GM21529 (cell line): Measurements from ENCODE around the gene LIM2.
"Not testable (repeated sequence)": the region's sequence is repeated elsewhere in the genome, so short reads cannot be mapped to it uniquely, and the experiment has no call there.

Experiments used
- ATAC-seq: cut with Tn5 transposase; IDR thresholded peaks from one replicate; pipeline ENCODE4 v1.9.1; 2021; ENCODE audit not compliant: unreplicated experiment

LIM2 gene, protein sequence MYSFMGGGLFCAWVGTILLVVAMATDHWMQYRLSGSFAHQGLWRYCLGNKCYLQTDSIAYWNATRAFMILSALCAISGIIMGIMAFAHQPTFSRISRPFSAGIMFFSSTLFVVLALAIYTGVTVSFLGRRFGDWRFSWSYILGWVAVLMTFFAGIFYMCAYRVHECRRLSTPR

DNA sequence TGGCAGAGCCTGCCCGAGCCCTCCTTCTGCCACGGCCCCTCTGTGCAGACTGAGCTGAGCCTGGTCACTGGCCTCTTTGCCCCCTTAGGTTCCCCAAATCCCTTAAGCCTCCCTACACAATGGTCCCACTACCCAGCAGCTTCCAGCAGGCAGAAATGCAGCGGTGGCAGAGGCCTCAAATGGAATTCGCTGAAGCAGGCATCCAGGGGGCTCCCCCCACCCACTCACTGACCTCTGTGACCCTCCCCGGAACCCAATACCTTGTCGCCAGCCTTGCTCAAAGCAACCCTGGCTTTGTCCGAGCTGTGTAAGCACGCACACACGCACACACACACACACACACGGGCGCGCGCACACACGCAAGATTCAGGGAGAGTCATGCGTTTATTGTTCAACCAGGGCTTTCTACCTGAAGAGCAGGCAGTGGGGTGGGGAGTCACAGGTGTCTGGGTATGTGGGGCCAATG, at the start of gene LIM2:
LIM2 (minus strand) TSS at position 51 of the 466 bp plus-strand sequence. CDS start 531 bp downstream, outside the sequence.
- no peak for ATAC-seq

DNA sequence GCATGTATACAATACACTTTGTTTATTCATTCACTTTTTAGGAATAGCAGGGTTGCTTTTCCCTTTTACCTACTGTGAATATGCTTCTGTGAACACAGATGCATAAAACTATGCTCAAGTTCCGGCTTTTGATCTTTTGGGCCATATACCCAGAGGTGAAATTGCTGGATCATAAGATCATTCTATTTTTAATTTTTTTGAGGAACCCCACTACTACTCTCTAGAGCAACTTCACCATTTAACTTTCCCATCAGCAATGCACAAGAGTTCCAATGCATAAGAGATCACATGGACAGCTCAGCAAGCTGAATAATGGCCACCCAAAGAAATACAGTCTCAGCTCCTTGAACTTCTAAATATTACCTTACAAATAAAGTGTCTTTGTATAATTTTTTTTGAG, 46.7 kb upstream of the LIM2 start:
- ATAC-seq = no peak

DNA sequence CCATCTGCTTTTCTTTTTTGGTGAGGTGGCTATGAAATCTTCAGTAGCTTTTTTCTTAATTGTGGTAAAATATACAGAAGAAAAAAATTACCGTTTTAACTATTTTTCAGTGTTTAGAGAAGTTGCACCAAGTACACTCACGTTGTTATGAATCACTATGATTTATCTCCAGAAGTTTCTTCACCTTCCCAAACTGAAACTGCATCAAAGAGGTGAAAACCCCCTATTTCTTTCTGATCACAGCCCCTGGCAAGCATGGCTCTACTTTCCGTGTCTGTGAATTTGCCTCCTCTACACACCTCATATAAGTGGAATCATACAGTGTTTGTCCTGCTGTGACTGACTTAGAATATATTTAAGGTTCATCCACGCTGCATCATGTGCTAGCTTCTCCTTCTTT, 45.3 kb upstream of the LIM2 start:
- ATAC-seq = no peak

DNA sequence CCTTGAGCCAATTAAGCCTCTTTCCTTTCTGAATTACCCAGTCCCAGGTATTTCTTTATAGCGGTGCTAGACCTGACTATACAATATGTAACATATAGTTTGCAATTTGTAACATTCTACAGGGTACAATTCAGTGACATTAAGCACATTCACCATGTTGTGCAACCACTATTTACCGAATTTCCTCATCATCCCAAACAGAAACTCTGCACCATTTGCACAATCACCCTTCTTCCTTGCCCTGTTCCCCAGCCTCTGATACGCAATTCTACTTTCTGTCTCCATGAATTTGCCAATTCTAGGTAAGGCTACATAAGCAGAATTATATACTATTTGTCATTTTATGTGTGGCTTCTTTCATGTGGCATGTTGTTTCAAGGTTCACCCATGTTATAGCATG, 43.4 kb upstream of the LIM2 start:
- no peak for ATAC-seq

DNA sequence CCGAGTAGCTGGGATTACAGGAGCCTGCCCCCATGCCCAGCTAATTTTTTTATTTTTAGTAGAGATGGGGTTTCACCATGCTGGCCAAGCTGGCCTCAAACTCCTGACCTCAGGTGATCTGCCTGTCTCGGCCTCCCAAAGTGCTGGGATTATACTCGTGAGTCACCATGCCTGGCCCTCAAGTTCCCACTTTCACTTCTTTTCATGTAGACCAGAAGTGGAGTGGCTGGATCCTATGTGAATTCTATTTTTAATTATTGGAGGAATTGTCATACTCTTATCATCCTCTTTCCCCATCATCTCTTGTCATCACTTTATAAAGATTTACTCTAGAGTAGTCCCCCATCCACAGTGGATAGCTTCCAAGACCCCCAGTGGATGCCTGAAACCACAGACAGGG, 42.4 kb upstream of the LIM2 start:
- ATAC-seq = no peak

DNA sequence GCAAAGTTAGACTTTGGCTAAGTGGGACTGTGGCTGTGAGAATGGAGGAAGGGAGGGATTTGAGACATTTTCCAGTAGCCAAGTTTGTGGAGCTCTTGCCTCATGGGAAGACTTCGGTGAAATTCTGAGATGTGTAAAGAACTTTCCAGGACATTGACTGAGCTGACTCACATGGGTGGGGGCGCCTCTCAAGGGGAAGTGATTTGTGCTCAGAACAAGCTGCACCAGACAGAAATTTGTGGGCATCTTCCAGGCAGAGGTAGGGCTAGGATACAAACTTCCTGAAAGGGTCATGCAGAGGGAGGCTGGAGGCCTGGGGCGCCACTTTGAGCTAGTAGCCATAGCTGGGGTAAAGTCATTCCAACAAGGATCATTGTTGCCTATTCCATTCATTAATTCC, 39.4 kb upstream of the LIM2 start:
- ATAC-seq = no peak

DNA sequence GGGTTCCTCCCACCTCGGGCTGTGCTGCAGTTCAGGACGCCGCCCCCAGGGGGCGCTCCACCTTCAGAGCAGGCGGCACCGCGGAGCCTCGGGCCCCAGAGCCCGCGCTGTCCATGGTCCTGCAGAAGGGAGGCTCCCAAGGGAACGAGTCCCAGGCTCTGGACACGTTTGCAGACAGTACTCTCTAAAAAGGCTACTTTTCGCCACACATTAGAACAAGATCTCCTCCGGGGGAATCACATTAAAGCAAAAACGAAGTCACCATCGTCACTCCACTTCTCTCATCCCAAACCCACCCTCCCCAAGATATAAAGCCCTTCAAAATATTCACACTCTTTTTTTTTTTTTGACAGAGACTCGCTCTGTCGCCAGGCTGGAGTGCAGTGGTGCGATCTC, 34.3 kb upstream of the LIM2 start:
- no peak for ATAC-seq

DNA sequence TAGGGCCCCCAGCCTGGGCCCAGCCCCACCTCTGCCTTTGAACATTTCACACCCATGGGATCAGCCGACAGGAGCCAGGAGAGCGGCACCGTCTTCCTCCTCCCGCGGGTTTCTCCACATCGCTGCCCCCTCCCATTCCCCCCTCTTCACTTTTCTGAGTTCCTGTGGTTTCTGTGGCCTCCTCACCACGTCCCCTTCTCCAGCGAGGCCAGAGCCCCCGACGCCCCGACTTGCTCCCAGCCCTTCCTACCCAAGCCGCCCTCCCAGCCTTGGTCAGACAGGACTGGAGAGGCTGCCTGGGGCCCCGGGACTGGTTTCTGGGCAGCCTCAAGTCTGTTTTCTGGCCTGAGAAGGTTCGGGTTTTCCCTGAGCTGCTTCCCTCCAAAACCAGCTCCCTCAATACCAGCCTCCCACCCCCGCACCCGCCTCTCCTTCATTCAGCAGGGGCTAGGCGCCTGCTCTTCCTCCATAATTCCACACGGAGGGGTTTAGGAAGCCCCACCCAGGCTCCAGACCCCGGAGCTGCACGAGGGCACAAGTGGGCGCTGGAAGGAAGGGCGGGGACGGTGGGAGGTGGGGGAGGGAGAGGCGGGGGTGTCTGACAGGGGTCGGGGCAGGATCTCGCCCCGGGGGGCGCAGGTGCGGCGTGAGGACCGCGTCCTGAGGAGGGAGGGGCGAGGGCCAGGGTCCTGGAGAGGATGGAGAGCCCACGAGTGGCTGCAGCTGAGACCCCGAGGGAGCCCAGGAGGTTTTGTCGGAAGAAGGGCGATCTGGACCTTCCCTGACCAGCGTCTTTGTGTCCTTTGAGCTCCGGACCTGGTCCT, 33.7 kb upstream of the LIM2 start:
- ATAC-seq = no peak

DNA sequence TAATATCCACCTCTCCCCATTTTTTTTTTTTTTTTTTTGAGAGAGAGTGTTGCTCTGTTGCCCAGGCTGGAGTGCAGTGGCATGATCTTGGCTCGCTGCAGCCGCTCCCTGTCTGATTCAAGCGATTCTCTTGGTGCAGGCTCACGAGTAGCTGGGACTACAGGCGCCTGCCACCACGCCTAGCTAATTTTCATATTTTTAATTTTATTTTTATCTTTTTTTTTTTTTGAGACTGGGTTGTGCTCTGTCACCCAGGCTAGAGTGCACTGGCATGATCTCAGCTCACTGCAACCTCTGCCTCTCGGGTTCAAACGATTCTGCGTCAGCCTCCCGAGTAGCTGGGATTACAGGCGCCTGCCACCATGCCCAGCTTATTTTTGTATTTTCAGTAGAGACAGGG, 32.7 kb upstream of the LIM2 start:
- not testable (repeated sequence) for ATAC-seq

DNA sequence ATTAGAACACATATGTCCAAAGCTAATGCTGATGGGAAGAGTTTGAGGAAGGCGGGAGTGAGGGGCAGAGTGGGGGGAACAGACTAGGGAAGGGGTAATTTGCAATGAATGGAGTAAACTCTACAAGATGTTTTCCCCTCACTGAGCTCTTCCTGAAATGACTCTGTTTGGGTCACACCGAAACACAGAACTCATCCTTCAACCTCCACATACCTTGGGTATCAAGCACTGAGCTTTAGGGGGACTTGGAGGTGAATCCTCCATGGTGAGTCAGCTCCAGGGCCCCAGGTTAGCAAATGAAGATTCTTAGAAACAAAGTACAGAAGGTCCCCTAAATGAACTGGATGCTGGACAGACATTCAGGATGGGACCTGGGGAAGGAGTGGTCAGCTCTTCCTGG, 30.9 kb upstream of the LIM2 start:
- ATAC-seq = no peak

DNA sequence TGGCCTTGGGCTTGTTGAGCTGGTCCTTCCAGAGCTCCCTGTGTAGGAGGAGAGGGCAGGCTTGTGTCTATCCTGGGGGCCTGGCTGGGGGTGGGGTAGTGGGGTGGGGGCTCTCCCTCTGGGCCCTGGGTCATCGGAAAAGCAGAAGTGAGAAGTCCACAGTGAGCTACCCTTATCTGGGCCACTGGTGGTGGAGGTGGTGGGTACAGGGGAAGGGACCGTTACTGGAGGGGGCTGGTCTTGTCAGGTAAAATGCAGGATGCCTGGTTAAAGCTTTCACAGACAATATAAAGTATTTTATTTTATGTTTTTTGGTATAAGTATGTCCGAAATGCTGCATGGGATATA, 30.0 kb upstream of the LIM2 start:
- peak; percentile 34 for ATAC-seq

DNA sequence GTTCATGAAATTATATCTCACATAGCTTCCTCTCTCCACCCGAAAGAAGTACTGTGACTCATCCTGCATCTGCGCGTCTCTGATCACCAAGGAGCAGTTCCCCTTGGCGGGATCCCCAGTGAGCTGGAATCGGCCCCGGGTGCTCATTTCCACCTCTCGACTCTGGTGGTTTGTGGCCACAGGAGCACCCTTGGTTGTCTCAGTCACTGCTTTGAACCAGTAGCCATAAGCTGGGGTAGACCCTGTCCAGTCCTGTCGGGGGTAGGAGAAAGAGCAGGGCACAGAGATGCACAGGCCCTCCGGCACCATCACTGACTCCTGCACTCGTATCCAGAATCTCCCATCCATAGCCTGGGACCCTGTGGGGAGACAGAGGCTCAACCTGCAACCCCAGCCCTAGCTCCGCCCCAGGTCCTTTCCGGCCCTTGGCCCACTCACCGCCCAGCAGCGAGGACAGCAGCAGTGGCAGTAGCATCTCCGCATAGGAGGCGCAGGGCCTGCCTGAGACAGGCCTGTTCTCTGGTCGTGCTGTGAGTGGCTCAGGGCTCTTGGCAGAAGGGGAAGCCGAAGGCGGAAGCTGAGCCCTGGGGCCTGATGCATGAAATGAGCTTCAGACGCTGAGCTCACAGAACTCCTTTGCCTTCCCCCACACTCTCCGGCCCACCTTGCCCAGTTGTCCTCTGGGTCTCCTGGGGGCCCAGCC, 29.5 kb upstream of the LIM2 start, which contains the start of gene SIGLEC10:
SIGLEC10 (minus strand) TSS at position 536 of the 703 bp plus-strand sequence; CDS start at position 475, 61 bp downstream.
- peak; percentile 61 for ATAC-seq

DNA sequence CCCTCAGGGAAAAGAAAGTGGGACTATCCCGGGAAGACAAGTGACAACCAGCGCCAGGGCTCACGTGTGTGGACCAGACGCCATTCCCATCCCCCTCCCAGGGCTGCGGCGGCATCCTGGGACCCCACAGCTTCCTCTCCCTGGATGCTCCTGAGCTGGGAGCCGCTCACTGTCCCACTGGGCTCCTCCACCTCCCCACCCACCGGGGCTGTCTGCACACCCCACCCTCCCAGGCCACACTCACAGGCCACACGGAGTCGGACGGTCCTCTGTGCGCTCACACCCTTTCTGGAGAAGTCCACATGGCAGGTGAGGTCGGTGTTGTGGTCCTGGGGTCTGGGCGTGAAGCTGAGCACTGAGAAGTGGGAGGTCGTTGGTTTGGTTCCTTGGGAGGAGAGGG, 28.6 kb upstream of the LIM2 start:
- ATAC-seq = not testable (repeated sequence)

DNA sequence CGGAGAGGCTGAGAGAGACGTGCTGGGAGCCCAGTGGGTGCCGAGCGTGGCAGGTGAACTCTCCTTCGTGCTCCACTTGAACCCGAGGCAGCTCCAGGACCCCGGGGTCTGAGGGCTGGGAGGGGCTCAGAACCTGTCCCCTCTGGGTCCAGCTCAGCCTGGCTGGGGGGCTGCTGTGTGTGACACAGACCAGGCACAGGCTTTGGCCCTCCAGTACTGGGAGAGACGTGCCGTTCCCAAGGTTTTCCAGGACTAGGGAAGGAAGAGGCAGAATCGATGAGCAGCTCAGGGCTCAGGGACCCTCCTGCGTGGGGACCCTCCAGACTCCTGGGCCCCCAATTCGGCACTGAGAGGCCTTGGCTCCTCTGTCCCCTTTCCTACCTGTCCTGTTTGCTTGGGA, 27.4 kb upstream of the LIM2 start:
- no peak for ATAC-seq

DNA sequence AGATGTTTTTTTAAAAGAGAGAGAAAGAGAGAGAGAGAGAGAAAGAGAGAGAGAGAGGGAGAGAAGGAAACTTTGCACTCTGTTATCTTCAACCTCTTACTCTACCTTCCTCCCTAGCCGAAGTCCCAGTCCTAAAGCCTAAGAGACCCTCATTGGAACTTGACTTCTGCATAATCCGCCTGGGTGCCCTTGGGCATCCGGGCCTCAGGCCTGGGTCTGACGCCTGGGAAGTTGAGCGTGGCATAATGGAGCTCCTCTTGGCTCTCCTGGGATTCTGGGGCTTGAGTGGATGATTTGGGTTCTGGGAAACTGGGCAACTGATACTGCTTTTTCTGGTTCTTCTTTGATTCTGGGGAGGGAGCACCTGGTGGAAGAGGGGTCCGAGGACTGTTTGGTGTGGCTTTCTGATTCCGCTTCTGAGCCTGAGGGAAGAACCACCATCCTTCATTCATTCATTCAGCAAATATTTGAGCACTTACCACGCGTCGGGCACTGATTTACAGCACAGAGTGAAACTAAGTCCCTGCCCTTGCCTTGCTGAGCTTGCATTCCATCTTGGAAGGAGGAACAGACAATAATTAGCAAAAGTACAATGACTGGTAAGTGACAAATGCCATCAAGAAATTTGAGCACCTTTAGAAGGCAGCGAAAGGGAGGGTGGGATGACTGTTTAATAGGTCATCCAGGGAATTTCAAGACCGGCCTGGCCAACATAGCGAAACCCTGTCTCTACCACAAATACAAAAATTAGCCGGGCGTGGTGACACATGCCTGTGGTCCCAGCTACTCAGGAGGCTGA, 23.4 kb upstream of the LIM2 start:
- ATAC-seq = no peak

DNA sequence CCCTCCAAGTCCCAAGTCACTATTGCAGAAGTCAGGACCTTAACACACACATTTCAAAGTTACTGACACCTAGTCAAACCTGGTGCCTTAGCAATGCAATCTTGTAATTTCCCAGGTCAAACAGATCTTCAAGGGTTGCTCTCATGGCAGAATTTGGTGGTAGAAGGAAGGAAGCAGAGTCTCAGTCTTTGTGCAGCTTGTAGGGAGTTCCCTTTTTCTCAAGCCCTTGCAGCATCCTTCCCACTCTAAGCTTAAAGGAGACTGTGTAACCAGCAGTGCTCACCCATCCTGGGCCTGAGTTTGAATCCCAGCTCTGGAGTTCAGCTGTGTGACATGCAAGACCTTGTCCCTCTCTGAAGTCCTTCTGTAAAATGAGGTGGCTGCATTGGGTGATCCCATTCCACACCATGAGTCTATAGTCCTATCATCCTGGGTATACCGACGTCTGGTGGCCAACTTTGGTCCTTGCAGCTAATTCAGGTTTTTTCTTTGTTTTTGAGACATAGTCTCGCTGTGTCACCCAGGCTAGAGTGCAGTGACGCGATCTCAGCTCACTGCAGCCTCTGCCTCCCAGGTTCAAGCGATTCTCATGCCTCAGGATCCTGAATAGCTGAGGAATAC, 19.8 kb upstream of the LIM2 start:
- no peak for ATAC-seq

DNA sequence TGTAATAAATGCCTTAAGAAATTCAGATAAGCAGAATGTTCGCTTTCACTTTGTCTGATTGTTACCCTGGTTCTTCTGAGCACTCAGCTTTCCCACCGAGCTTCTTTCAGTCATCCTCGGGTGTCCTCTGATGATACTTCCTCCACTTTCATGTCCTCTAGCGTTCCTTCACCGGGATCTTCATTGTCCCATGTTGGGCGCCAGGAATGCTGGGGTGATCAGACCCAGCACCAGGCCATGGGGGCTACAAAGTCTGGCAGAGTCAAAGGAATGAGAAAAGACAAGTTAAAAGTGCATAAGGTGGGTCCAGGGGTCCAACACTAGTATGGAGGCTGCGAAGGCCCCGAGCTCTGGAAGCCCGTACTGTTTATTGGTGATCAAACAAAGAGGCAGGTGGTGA, 14.3 kb upstream of the LIM2 start:
- ATAC-seq = no peak

DNA sequence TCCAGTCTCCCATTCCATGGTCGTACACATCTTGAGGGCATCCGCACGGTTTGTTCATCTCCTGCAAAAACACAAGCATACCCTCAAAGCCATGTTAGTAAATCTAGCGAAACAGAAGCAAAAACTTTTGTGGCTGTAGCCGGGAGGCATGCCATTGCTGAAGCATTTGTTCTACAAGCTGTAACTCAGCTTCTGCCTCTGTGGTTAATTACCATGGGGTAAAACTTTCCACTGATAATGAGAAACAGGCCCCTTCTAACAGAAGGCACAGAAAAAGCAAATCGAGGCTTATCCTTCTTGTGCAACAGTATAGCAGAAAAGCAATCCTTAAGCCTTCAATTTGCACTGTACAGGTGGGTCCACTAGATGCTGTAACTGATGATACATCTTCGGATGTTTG, 12.2 kb upstream of the LIM2 start:
- not testable (repeated sequence) for ATAC-seq

DNA sequence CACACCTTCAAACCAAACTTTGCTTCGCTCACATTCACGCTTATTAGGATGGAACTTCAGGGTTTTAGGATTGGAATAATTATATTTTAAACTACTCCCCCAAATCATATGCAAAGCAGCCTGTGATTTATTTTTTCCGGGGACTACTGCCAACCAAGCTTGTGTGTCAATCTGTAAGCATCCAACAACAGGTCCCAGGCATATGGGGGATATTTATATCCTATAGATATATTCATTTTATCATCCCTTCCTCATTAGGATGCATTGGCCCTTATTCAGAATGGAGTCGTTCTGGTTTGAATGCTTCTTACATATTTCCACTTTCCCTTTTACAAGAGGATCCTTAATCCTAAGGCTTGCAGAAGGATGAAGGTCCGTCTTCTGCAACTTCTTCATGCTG, 11.5 kb upstream of the LIM2 start:
- no peak for ATAC-seq

DNA sequence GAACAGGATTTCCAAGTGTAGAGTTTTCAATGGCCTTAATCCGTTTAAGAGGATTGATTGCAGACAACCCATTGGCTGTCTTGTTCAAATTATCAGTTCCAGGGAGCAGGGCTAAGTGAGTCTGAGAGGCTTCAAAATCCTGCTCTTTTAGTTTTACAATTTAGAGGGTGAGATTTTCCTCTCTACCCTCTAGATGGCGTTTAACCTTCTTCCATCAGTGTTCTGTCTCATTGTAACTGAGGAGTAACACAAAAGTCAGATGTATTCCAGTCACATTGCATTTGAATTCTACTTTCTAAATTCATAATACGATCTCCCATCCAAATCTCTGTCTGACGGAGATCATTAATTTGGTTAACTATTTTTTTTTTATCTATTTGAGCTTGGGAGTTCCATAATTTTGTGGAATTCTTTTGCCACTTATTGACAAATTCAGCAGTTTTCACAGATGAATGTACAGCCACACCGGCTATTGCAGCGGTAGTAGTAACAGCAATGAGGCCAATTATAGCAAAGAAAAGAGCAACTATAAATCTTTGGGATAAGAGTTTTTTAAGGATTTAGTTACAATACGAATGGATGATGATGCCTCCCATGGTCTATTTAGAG, 10.4 kb upstream of the LIM2 start:
- ATAC-seq = no peak
